H1 (cell line): ENCODE measurements around the gene VDR. TPM values are rescaled to one million over a fixed set of nuclear protein-coding genes. Genes with fewer than 3 reads are reported as not detected.

Source experiments
- CTCF ChIA-PET: fragments of 300-600 bp; sonication (Branson Sonifier 250); formaldehyde crosslinking; loops from one replicate; lab custom pipeline; 2021; ENCODE audit not compliant: partially characterized antibody; lab: Charles Lee
- POLR2A ChIA-PET: fragments of 300-600 bp; sonication (Branson Sonifier 250); formaldehyde crosslinking; loops from one replicate; lab custom pipeline; 2021; ENCODE audit warnings: inconsistent platforms; ENCODE audit not compliant: partially characterized antibody; lab: Charles Lee
- DNase-seq, 2 experiments: peaks; one replicate each; pipeline versions ENCODE4 v3.0.0 to v3.0.0-alpha.2; 2010 to 2022; ENCODE audit warnings: low spot score in 2 of 2, low read depth in 1 of 2, mixed read lengths in 1 of 2
- FAIRE-seq: peaks from 2 replicates; lab custom pipeline; 2011; peaks lifted over from hg19 to GRCh38; lab: Jason Lieb, UNC
- H2AFZ ChIP-seq: 2 replicates; pipeline ENCODE4 v1.8.1; 2012; ENCODE audit warnings: low read length, inconsistent platforms
- H2AK5ac ChIP-seq: 2 replicates; pipeline ENCODE4 v1.6.1; 2013; ENCODE audit warnings: low read depth, low read length
- H2BK120ac ChIP-seq: replicated peaks from 2 replicates; pipeline ENCODE3; 2013; ENCODE audit warnings: low read depth, low read length, inconsistent platforms
- H2BK12ac ChIP-seq: 2 replicates; pipeline ENCODE4 v1.6.1; 2013; ENCODE audit warnings: low read depth, low read length
- H2BK15ac ChIP-seq: 2 replicates; pipeline ENCODE4 v1.6.1; 2013; ENCODE audit warnings: low read length
- H2BK20ac ChIP-seq: 2 replicates; pipeline ENCODE4 v1.6.1; 2013; ENCODE audit warnings: low read length
- H2BK5ac ChIP-seq: 2 replicates; pipeline ENCODE4 v1.6.1; 2013; ENCODE audit warnings: low read depth, low read length
- H3K14ac ChIP-seq: 2 replicates; pipeline ENCODE4 v1.6.1; 2013; ENCODE audit warnings: inconsistent platforms; ENCODE audit not compliant: insufficient read length
- H3K18ac ChIP-seq: 2 replicates; pipeline ENCODE4 v1.6.1; 2013; ENCODE audit warnings: low read length; ENCODE audit errors: extremely low read depth
- H3K23ac ChIP-seq: 2 replicates; pipeline ENCODE4 v1.6.1; 2013; ENCODE audit warnings: inconsistent platforms; ENCODE audit not compliant: insufficient read length
- H3K23me2 ChIP-seq: 2 replicates; pipeline ENCODE4 v1.6.1; 2013; ENCODE audit warnings: low read depth, low read length
- H3K27ac ChIP-seq: 2 replicates; pipeline ENCODE4 v1.6.1; 2011; ENCODE audit warnings: low read depth, low read length, inconsistent platforms
- H3K27me3 ChIP-seq, 4 experiments: replicated peaks in 1 of 4; 1 replicate in 1 of 4; 2 replicates in 3 of 4; pipeline versions ENCODE4 v1.6.1 to v1.8.1; 2011 to 2013; ENCODE audit warnings: low read length in 3 of 4, mild to moderate bottlenecking in 3 of 4, inconsistent platforms in 2 of 4, mixed read lengths in 2 of 4, moderate library complexity in 1 of 4; ENCODE audit not compliant: control insufficient read depth in 3 of 4, insufficient read depth in 3 of 4; ENCODE audit errors: extremely low read depth in 1 of 4
- H3K36me3 ChIP-seq, 4 experiments: 2 replicates each; pipeline versions ENCODE4 v1.6.1 to v1.8.1; 2011 to 2013; ENCODE audit warnings: mild to moderate bottlenecking in 4 of 4, low read length in 3 of 4, moderate library complexity in 2 of 4, control low read depth in 1 of 4, inconsistent platforms in 1 of 4; ENCODE audit not compliant: insufficient read depth in 4 of 4, control insufficient read depth in 2 of 4
- H3K4ac ChIP-seq: replicated peaks from 2 replicates; pipeline ENCODE3; 2013; ENCODE audit warnings: low read length, low read depth, mixed read lengths, inconsistent platforms; ENCODE audit not compliant: insufficient read length
- H3K4me1 ChIP-seq, 4 experiments: replicated peaks in 1 of 4; 1 replicate in 1 of 4; 2 replicates in 3 of 4; pipeline versions ENCODE4 v1.6.1 to v1.8.1; 2011 to 2013; ENCODE audit warnings: low read length in 3 of 4, inconsistent platforms in 2 of 4, mixed read lengths in 1 of 4; ENCODE audit not compliant: insufficient read depth in 4 of 4, control insufficient read depth in 3 of 4
- H3K4me2 ChIP-seq, 2 experiments: 2 replicates each; pipeline versions ENCODE4 v1.6.1 to v1.8.1; 2011 to 2013; ENCODE audit warnings: low read depth in 2 of 2, low read length in 2 of 2, control low read depth in 1 of 2, inconsistent platforms in 1 of 2, mild to moderate bottlenecking in 1 of 2; ENCODE audit not compliant: insufficient read depth in 1 of 2
- H3K4me3 ChIP-seq, 4 experiments: fragments of 200-600, 300-600 bp in 1 of 4; sonication (generic), shearing (Covaris generic), sonication (Bioruptor Twin) in 1 of 4; 2 replicates each; pipeline versions ENCODE4 v1.5.1 to v1.8.1; 2011 to 2016; ENCODE audit warnings: low read length in 4 of 4, low read depth in 3 of 4, control low read depth in 2 of 4, inconsistent platforms in 2 of 4, mild to moderate bottlenecking in 2 of 4, mixed read lengths in 1 of 4, moderate library complexity in 1 of 4; ENCODE audit not compliant: insufficient read depth in 2 of 4; ENCODE audit errors: extremely low read depth in 1 of 4
- H3K56ac ChIP-seq: replicated peaks from 2 replicates; pipeline ENCODE3; 2013; ENCODE audit warnings: low read depth, mild to moderate bottlenecking, mixed read lengths, low read length, inconsistent platforms; ENCODE audit not compliant: insufficient read length
- H3K79me1 ChIP-seq: 2 replicates; pipeline ENCODE4 v1.6.1; 2013; ENCODE audit warnings: low read depth, low read length, control low read depth
- H3K79me2 ChIP-seq, 2 experiments: 2 replicates each; pipeline versions ENCODE4 v1.6.1 to v1.8.1; 2012 to 2013; ENCODE audit warnings: low read length in 2 of 2, mild to moderate bottlenecking in 2 of 2, inconsistent platforms in 1 of 2; ENCODE audit not compliant: insufficient read depth in 2 of 2, control insufficient read depth in 1 of 2
- H3K9ac ChIP-seq, 4 experiments: replicated peaks in 1 of 4; 1 replicate in 1 of 4; 2 replicates in 3 of 4; pipeline versions ENCODE4 v1.6.1 to v1.8.1; 2011 to 2013; ENCODE audit warnings: low read depth in 3 of 4, low read length in 3 of 4, control low read depth in 2 of 4, mild to moderate bottlenecking in 2 of 4, moderate library complexity in 2 of 4, inconsistent platforms in 1 of 4; ENCODE audit errors: extremely low read depth in 1 of 4
- H3K9me3 ChIP-seq, 2 experiments: 2 replicates each; pipeline versions ENCODE4 v1.6.1 to v1.8.1; 2012 to 2013; ENCODE audit warnings: mild to moderate bottlenecking in 2 of 2, moderate library complexity in 2 of 2, control low read depth in 1 of 2, inconsistent platforms in 1 of 2, low read depth in 1 of 2, low read length in 1 of 2, mixed read lengths in 1 of 2; ENCODE audit not compliant: insufficient read depth in 2 of 2
- H4K20me1 ChIP-seq, 2 experiments: replicated peaks in 1 of 2; 2 replicates each; pipeline versions ENCODE3 to v1.8.1; 2011 to 2013; ENCODE audit warnings: inconsistent platforms in 2 of 2, low read length in 2 of 2, mild to moderate bottlenecking in 1 of 2; ENCODE audit not compliant: insufficient read depth in 2 of 2, control insufficient read depth in 1 of 2
- H4K5ac ChIP-seq: 2 replicates; pipeline ENCODE4 v1.6.1; 2013; ENCODE audit warnings: low read length, low read depth, mixed read lengths, inconsistent platforms; ENCODE audit not compliant: insufficient read length
- H4K8ac ChIP-seq: 2 replicates; pipeline ENCODE4 v1.8.0; 2013; ENCODE audit warnings: mild to moderate bottlenecking, moderate library complexity, low read length, inconsistent platforms; ENCODE audit not compliant: insufficient read depth; ENCODE audit errors: extremely low read depth
- H4K91ac ChIP-seq: replicated peaks from 2 replicates; pipeline ENCODE3; 2013; ENCODE audit warnings: low read length, mixed read lengths, inconsistent platforms; ENCODE audit not compliant: insufficient read length
- ASH2L ChIP-seq: fragments of 200-600, 300-600 bp; sonication (generic); IDR thresholded peaks from one replicate; pipeline ENCODE4 v1.7.1; 2017; ENCODE audit warnings: low read length
- BCL11A ChIP-seq, 2 experiments: IDR thresholded peaks; one replicate each; pipeline ENCODE4 v1.6.1; 2011; ENCODE audit warnings: low read depth in 2 of 2, low read length in 2 of 2, mild to moderate bottlenecking in 2 of 2
- CBX5 ChIP-seq: fragments of 300-800, 300-1000 bp; sonication (generic); IDR thresholded peaks from 2 replicates; pipeline ENCODE4 v1.7.1; 2016; ENCODE audit warnings: antibody characterized with exemption, low read length, low read depth
- CREB1 ChIP-seq: IDR thresholded peaks from 2 replicates; pipeline ENCODE4 v1.6.1; 2012; ENCODE audit warnings: inconsistent platforms
- GTF2F1 ChIP-seq: IDR thresholded peaks from 2 replicates; pipeline ENCODE4 v1.6.1; 2012; ENCODE audit warnings: low read depth, low read length, improper control_type of control experiment, borderline replicate concordance
- POU5F1 ChIP-seq: IDR thresholded peaks from 2 replicates; pipeline ENCODE4 v1.6.1; 2011; ENCODE audit warnings: low read depth, mild to moderate bottlenecking, low read length, moderate library complexity
- RAD21 ChIP-seq, 2 experiments: IDR thresholded peaks in 1 of 2; conservative IDR thresholded peaks in 1 of 2; 2 replicates each; pipeline ENCODE4 v1.6.1; 2011; ENCODE audit warnings: low read depth in 2 of 2, low read length in 2 of 2, improper control_type of control experiment in 1 of 2, inconsistent platforms in 1 of 2, mild to moderate bottlenecking in 1 of 2, moderate library complexity in 1 of 2
- RFX5 ChIP-seq: IDR thresholded peaks from 2 replicates; pipeline ENCODE4 v1.6.1; 2011; ENCODE audit warnings: low read depth, low read length, improper control_type of control experiment, borderline replicate concordance
- RXRA ChIP-seq: IDR thresholded peaks from 2 replicates; pipeline ENCODE4 v1.6.1; 2011; ENCODE audit warnings: low read depth, mild to moderate bottlenecking, low read length, moderate library complexity; ENCODE audit not compliant: insufficient read depth
- SAP30 ChIP-seq: fragments of 300-600 bp; sonication (generic); IDR thresholded peaks from 2 replicates; pipeline ENCODE4 v1.7.1; 2012; ENCODE audit warnings: low read length, moderate library complexity, mild to moderate bottlenecking, inconsistent platforms; ENCODE audit not compliant: insufficient read depth, insufficient replicate concordance
- SP2 ChIP-seq: IDR thresholded peaks from 2 replicates; pipeline ENCODE4 v1.6.1; 2012; ENCODE audit warnings: mild to moderate bottlenecking, low read length, inconsistent platforms
- SUZ12 ChIP-seq: fragments of 200-600 bp; sonication (generic); IDR thresholded peaks from 2 replicates; pipeline ENCODE4 v1.6.1; 2012; ENCODE audit warnings: mild to moderate bottlenecking, inconsistent platforms, low read length, moderate library complexity, mixed read lengths
- TAF1 ChIP-seq: IDR thresholded peaks from 2 replicates; pipeline ENCODE4 v1.6.1; 2011; ENCODE audit warnings: mild to moderate bottlenecking, low read depth, low read length
- YY1 ChIP-seq: IDR thresholded peaks from 2 replicates; pipeline ENCODE4 v1.6.1; 2011; ENCODE audit warnings: low read depth, mild to moderate bottlenecking, low read length
- WGBS, 2 experiments: shearing (Covaris generic) in 1 of 2; methylation state at CpG; one replicate each; pipeline versions ENCODE4 v1.1.6 to v1.1.7; 2013 to 2015; ENCODE audit warnings: low lambda C conversion rate in 2 of 2, mixed read lengths in 2 of 2, inconsistent platforms in 1 of 2, low coverage in 1 of 2, missing lambda C conversion rate in 1 of 2; ENCODE audit not compliant: insufficient replicate concordance in 2 of 2, insufficient coverage in 1 of 2, insufficient read length in 1 of 2; ENCODE audit errors: extremely low coverage in 1 of 2, missing lambda C conversion rate in 1 of 2; 5-methylcytosine and 5-hydroxymethylcytosine counted together
- polyA plus RNA-seq, 7 experiments: library from polyadenylated mRNA; depleted of rRNA in 3 of 7; stranded (reverse) in 5 of 7; unstranded in 2 of 7; fragments of >200 nt in 5 of 7; fragments of 200-250 nt in 2 of 7; gene quantifications; 1 replicate in 5 of 7; 2 replicates in 1 of 7; 4 replicates in 1 of 7; pipeline versions ENCODE4 v1.2.1 to v1.2.3, GENCODE V29; 2011 to 2013; ENCODE audit warnings: missing spikeins in 2 of 7, mixed read lengths in 2 of 7
- total RNA-seq: library from RNA; stranded (reverse); fragmentation: NEBNext Ultra II Directional; extraction: Animal tissue kit (Norgen Biotek cat#: 25700); gene quantifications from 2 replicates; pipeline ENCODE4 v1.2.1, GENCODE V29; 2021

The VDR gene
- total and polyA plus RNA-seq, 2 of the 8 experiments (the other 6 are each of a cell fraction or from before 2014, with no cell fraction given), result 0.44 to 0.65 TPM

GRCh38 chr12:47833591-47834012 lies 71.2 kb downstream of the VDR start:
- DNase-seq, result no peak
- no peak overlapping the region for H2BK20ac ChIP-seq
- H3K4me1 ChIP-seq, result peaks cover 0 to 9% (median 7%) of the 10 kb centered on the region in 4 experiments; a peak in 6 of 7 replicates
- no peak overlapping the region for H3K14ac ChIP-seq
- no peak overlapping the region for H2BK15ac ChIP-seq
- 93% methylated on average over 12 of the region's 12 CpGs; no CpG with 5 or more reads in 1 of the 2 experiments for WGBS, 2 experiments
- H3K36me3 ChIP-seq, result no peaks in the 10 kb centered on the region
- no peak overlapping the region for H3K4me2 ChIP-seq
- H3K18ac ChIP-seq, result no peak overlapping the region
- no peak overlapping the region for H3K4me3 ChIP-seq
- FAIRE-seq, result no peak
- no peaks in the 10 kb centered on the region for H3K9me3 ChIP-seq
- H3K27me3 ChIP-seq, result no peaks in the 10 kb centered on the region
- H3K79me1 ChIP-seq, result no peaks in the 10 kb centered on the region
- H2BK12ac ChIP-seq, result 0 out of 2 replicates have a peak overlapping the region, but pooled peaks have one; percentile 39
- ChIA-PET CTCF (interaction anchor here (0.7 to 30.5 kb wide), 14 partner anchors 5 to 118 kb away, joined by 3 to 2001 read pairs (median 4); partner anchors contain the start of genes HDAC7 and SLC48A1), POLR2A (interaction anchor here (0.9 to 28.4 kb wide), 3 partner anchors 8 to 52 kb away, joined by 3 to 480 read pairs (median 10); partner anchors contain the start of gene HDAC7)
- no peak overlapping the region for H3K4ac ChIP-seq
- no peak overlapping the region for H2AK5ac ChIP-seq
- H2AFZ ChIP-seq, result no peak overlapping the region
- no peak overlapping the region for H3K27ac ChIP-seq
- no peaks in the 10 kb centered on the region for H4K20me1 ChIP-seq
- no peak overlapping the region for H3K9ac ChIP-seq
- H3K23ac ChIP-seq, result no peak overlapping the region
- H3K79me2 ChIP-seq, result no peaks in the 10 kb centered on the region
- H4K5ac ChIP-seq, result no peak overlapping the region
- H4K8ac ChIP-seq, result no peak overlapping the region
- H3K23me2 ChIP-seq, result no peaks in the 10 kb centered on the region; the same call in 1 of the 2 replicates
- no peak overlapping the region for H2BK5ac ChIP-seq
- H2BK120ac ChIP-seq, result no peak overlapping the region
- no peak overlapping the region for H4K91ac ChIP-seq
- no peak overlapping the region for H3K56ac ChIP-seq
- TF ChIP-seq YY1, result no peak
- TF ChIP-seq GTF2F1, result no peak
- TF ChIP-seq TAF1, result no peak
- no peak for TF ChIP-seq RAD21 (IDR thresholded peaks at IDR 0.05 in 1 of 2, conservative IDR thresholded peaks at IDR 0.05 in 1 of 2; ENCODE audit: low read depth in 2 of 2, low read length in 2 of 2)
- no peak for TF ChIP-seq SP2
- TF ChIP-seq CREB1, result no peak
- no peak for TF ChIP-seq RXRA
- TF ChIP-seq BCL11A (IDR thresholded peaks at IDR 0.05; ENCODE audit: low read depth in 2 of 2, low read length in 2 of 2), result no peak
- TF ChIP-seq SUZ12, result no peak
- TF ChIP-seq POU5F1, result no peak
- TF ChIP-seq ASH2L, result no peak
- no peak for TF ChIP-seq SAP30
- no peak for TF ChIP-seq CBX5
- no peak for TF ChIP-seq RFX5
